Gastroesophageal sphincter (tissue), 2 donors: ENCODE results near the gene CARD19.

ENCODE experiments used
- POLR2A ChIP-seq, 2 donors: fragments of 450-650 bp; IDR thresholded peaks; one replicate each; pipeline ENCODE4 v1.6.1; 2017; ENCODE audit warnings: antibody characterized with exemption in 2 of 2, mild to moderate bottlenecking in 2 of 2, moderate library complexity in 1 of 2
- POLR2AphosphoS5 ChIP-seq: sonication (generic); formaldehyde crosslinking; IDR thresholded peaks from one replicate; pipeline ENCODE4 v1.6.1; 2017; ENCODE audit warnings: antibody characterized with exemption

GRCh38 chr9:93087971-93088655, 7.9 kb upstream of the CARD19 start:
- TF ChIP-seq POLR2A (IDR thresholded peaks at IDR 0.05) (no peak), POLR2AphosphoS5 (no peak)
